SK-N-SH (cell line): Measurements from ENCODE around the gene GPR157. TPM values are rescaled to one million over a fixed set of nuclear protein-coding genes. Genes with fewer than 3 reads are reported as not detected.

Experiments used
- CTCF ChIA-PET: fragments of 300-600, 350-600 bp; formaldehyde crosslinking; extraction: SDS; loops from one replicate; lab custom pipeline; 2021; lab: Yijun Ruan, JAX
- POLR2A ChIA-PET: fragments of 350-600 bp; sonication (Branson Sonifier 250); formaldehyde crosslinking; extraction: SDS; loops from one replicate; lab custom pipeline; 2020; ENCODE audit warnings: antibody characterized with exemption, inconsistent platforms; lab: Yijun Ruan, JAX
- DNase-seq: peaks from one replicate; pipeline ENCODE4 v3.0.0; 2012
- H2AFZ ChIP-seq: fragments of 200-600 bp; sonication (generic); 2 replicates; pipeline ENCODE4 v1.8.1; 2016; ENCODE audit warnings: antibody characterized with exemption, mild to moderate bottlenecking, low read depth
- H3F3A ChIP-seq: fragments of 200-600 bp; sonication (generic); replicated peaks from 2 replicates; pipeline ENCODE3; 2016; ENCODE audit warnings: antibody characterized with exemption, mild to moderate bottlenecking; ENCODE audit not compliant: insufficient read depth
- H3K27ac ChIP-seq, 2 experiments: fragments of 200-500 bp in 1 of 2; fragments of 200-600 bp in 1 of 2; sonication (Bioruptor generic) in 1 of 2; sonication (generic), shearing (Covaris generic) in 1 of 2; 2 replicates each; pipeline versions ENCODE4 v1.5.1 to v1.6.1; 2014 to 2016; ENCODE audit warnings: low read depth in 2 of 2, inconsistent platforms in 1 of 2, low read length in 1 of 2, mild to moderate bottlenecking in 1 of 2, mixed read lengths in 1 of 2
- H3K27me3 ChIP-seq: fragments of 200-600 bp; sonication (generic), shearing (Covaris generic); 2 replicates; pipeline ENCODE4 v1.6.1; 2016; ENCODE audit warnings: mixed run types; ENCODE audit not compliant: insufficient read depth
- H3K36me3 ChIP-seq, 2 experiments: fragments of 200-500 bp in 1 of 2; fragments of 200-600 bp in 1 of 2; sonication (Bioruptor generic) in 1 of 2; sonication (generic) in 1 of 2; replicated peaks in 1 of 2; 2 replicates each; pipeline versions ENCODE3 to v1.5.1; 2014 to 2016; ENCODE audit warnings: low read length in 1 of 2, mild to moderate bottlenecking in 1 of 2; ENCODE audit not compliant: insufficient read depth in 2 of 2, control insufficient read depth in 1 of 2
- H3K4me1 ChIP-seq, 2 experiments: fragments of 200-500 bp in 1 of 2; fragments of 200-600 bp in 1 of 2; sonication (Bioruptor generic) in 1 of 2; sonication (generic), shearing (Covaris generic) in 1 of 2; 2 replicates each; pipeline versions ENCODE4 v1.5.1 to v1.6.1; 2014 to 2016; ENCODE audit warnings: low read depth in 1 of 2, low read length in 1 of 2, mixed run types in 1 of 2; ENCODE audit not compliant: insufficient read depth in 2 of 2, control insufficient read depth in 1 of 2
- H3K4me2 ChIP-seq: fragments of 200-600 bp; sonication (generic), shearing (Covaris generic); 2 replicates; pipeline ENCODE4 v1.6.1; 2017; ENCODE audit warnings: mixed run types
- H3K4me3 ChIP-seq, 2 experiments: fragments of 200-500 bp in 1 of 2; fragments of 200-600 bp in 1 of 2; sonication (Bioruptor generic) in 1 of 2; sonication (generic), shearing (Covaris generic) in 1 of 2; 2 replicates each; pipeline versions ENCODE4 v1.5.1 to v1.8.1; 2014 to 2016; ENCODE audit warnings: low read depth in 2 of 2, inconsistent platforms in 1 of 2, low read length in 1 of 2, mild to moderate bottlenecking in 1 of 2, mixed read lengths in 1 of 2, moderate library complexity in 1 of 2
- H3K79me2 ChIP-seq: fragments of 200-600 bp; sonication (generic); 2 replicates; pipeline ENCODE4 v1.8.1; 2017; ENCODE audit warnings: mild to moderate bottlenecking; ENCODE audit not compliant: insufficient read depth
- H3K9ac ChIP-seq: fragments of 200-600 bp; sonication (generic); 2 replicates; pipeline ENCODE4 v1.6.1; 2017; ENCODE audit warnings: mixed run types
- H3K9me2 ChIP-seq: fragments of 200-600 bp; sonication (generic); 2 replicates; pipeline ENCODE4 v1.6.1; 2017; ENCODE audit warnings: mixed run types
- H3K9me3 ChIP-seq: fragments of 200-600 bp; sonication (generic); 2 replicates; pipeline ENCODE4 v1.6.1; 2017; ENCODE audit warnings: mixed run types, mild to moderate bottlenecking, moderate library complexity
- H4K20me1 ChIP-seq: fragments of 200-600 bp; sonication (generic); 2 replicates; pipeline ENCODE4 v1.6.1; 2017; ENCODE audit warnings: mild to moderate bottlenecking, mixed run types; ENCODE audit not compliant: insufficient read depth
- ELF1 ChIP-seq: IDR thresholded peaks from 2 replicates; pipeline ENCODE4 v1.4.0; 2012
- EZH2phosphoT487 ChIP-seq: fragments of 200-600 bp; sonication (generic); IDR thresholded peaks from 2 replicates; pipeline ENCODE4 v1.6.1; 2017; ENCODE audit warnings: low read depth, mixed run types, mild to moderate bottlenecking, antibody characterized with exemption, moderate library complexity, borderline replicate concordance
- FOSL2 ChIP-seq: IDR thresholded peaks from 2 replicates; pipeline ENCODE4 v1.4.0; 2012; ENCODE audit warnings: low read depth, mild to moderate bottlenecking, moderate library complexity, borderline replicate concordance
- MEF2A ChIP-seq: IDR thresholded peaks from 2 replicates; pipeline ENCODE4 v1.4.0; 2012; ENCODE audit warnings: low read depth, borderline replicate concordance
- NRF1 ChIP-seq: IDR thresholded peaks from 2 replicates; pipeline ENCODE4 v1.6.1; 2012; ENCODE audit warnings: low read depth, mild to moderate bottlenecking, low read length
- POLR2AphosphoS5 ChIP-seq: IDR thresholded peaks from 2 replicates; pipeline ENCODE4 v1.6.1; 2012; ENCODE audit warnings: low read depth, low read length
- RAD21 ChIP-seq: IDR thresholded peaks from 2 replicates; pipeline ENCODE4 v1.6.1; 2012; ENCODE audit warnings: mild to moderate bottlenecking, low read length
- RCOR1 ChIP-seq: fragments of 150-350 bp; IDR thresholded peaks from 2 replicates; pipeline ENCODE4 v1.6.1; 2017; ENCODE audit warnings: antibody characterized with exemption, low read length
- USF1 ChIP-seq: IDR thresholded peaks from 2 replicates; pipeline ENCODE4 v1.4.0; 2012; ENCODE audit warnings: low read depth, borderline replicate concordance
- ZBTB33 ChIP-seq: IDR thresholded peaks from 2 replicates; pipeline ENCODE4 v1.4.0; 2012; ENCODE audit warnings: low read depth, borderline replicate concordance
- WGBS: methylation state at CpG from one replicate; pipeline ENCODE4 v1.1.6; 2017; ENCODE audit warnings: low lambda C conversion rate; 5-methylcytosine and 5-hydroxymethylcytosine counted together
- polyA plus RNA-seq, 3 experiments: library from polyadenylated mRNA; depleted of rRNA; stranded (reverse); fragments of >200 nt; gene quantifications; 2 replicates each; pipeline ENCODE4 v1.2.3, GENCODE V29; 2012

The GPR157 gene
- polyA plus RNA-seq, 1 of the 3 experiments (the other 2 are of a cell fraction) = 1.8 TPM

- no peak overlapping the region for H3K4me3 ChIP-seq
- no peaks in the 10 kb centered on the region for H3K79me2 ChIP-seq
- no peaks in the 10 kb centered on the region for H3F3A ChIP-seq
- no peak overlapping the region for H2AFZ ChIP-seq
- H3K9ac ChIP-seq = no peak overlapping the region
- no peaks in the 10 kb centered on the region for H3K36me3 ChIP-seq
- 53% methylated on average over 11 of the region's 12 CpGs for WGBS
- TF ChIP-seq POLR2AphosphoS5 (no peak), MEF2A (no peak), RAD21 (no peak), USF1 (no peak), RCOR1 (no peak), NRF1 (no peak), ELF1 (no peak)
- TF ChIP-seq, all 33 proteins: peak for 0
- ChIA-PET CTCF (no interaction called here), POLR2A (interaction anchor here (0.6 kb wide), 1 partner anchor 531 kb away, joined by 3 read pairs; no protein-coding TSS in a partner anchor)
- Histone ChIP-seq H3K4me1 (peaks cover 0 to 7% of the 10 kb centered on the region in 2 experiments; a peak in 1 of 4 replicates), H3K27me3 (no peaks in the 10 kb centered on the region; the same call in 1 of the 2 replicates), H4K20me1 (no peaks in the 10 kb centered on the region), H3K9me3 (no peaks in the 10 kb centered on the region), H3K27ac (no peak overlapping the region), H3K4me2 (no peak overlapping the region), H3K9me2 (no peaks in the 10 kb centered on the region)
- DNase-seq = no peak
Measured at GRCh38 chr1:9087411-9088125, 41.3 kb downstream of the GPR157 start.

- Histone ChIP-seq H3K9me3 (no peaks in the 10 kb centered on the region), H3K27ac (no peak overlapping the region)
Measured at GRCh38 chr1:9086796-9087195, 42.1 kb downstream of the GPR157 start.

GRCh38 chr1:9086045-9086444 is 42.9 kb downstream of the GPR157 start:
- WGBS = 68% methylated on average over 5 of the region's 5 CpGs
- TF ChIP-seq ZBTB33 = no peak
- no peak for TF ChIP-seq EZH2phosphoT487
- TF ChIP-seq ELF1 = no peak
- CTCF ChIA-PET = interaction anchor here (0.6 to 2.4 kb wide), 2 partner anchors 11 to 15 kb away, joined by 3 to 10 read pairs; no protein-coding TSS in a partner anchor

More at GRCh38 chr1:9086796-9087195, 42.1 kb downstream of the GPR157 start:
- Histone ChIP-seq H3F3A (no peaks in the 10 kb centered on the region), H3K4me1 (peaks cover 0 to 7% of the 10 kb centered on the region in 2 experiments; a peak in 1 of 4 replicates), H3K4me2 (no peak overlapping the region)
- CTCF ChIA-PET = interaction anchor here (2.4 kb wide), 1 partner anchor 14 kb away, joined by 10 read pairs; no protein-coding TSS in a partner anchor
- no peak for TF ChIP-seq FOSL2
- TF ChIP-seq POLR2AphosphoS5 = no peak
- TF ChIP-seq, all 33 proteins: peak for 0
- H3K9me2 ChIP-seq = no peaks in the 10 kb centered on the region
- no peaks in the 10 kb centered on the region for H3K36me3 ChIP-seq
- whole genome bisulfite sequencing = 27% methylated on average over 2 of the region's 2 CpGs
- no peaks in the 10 kb centered on the region for H3K79me2 ChIP-seq
- H2AFZ ChIP-seq = no peak overlapping the region
- H3K4me3 ChIP-seq = no peak overlapping the region
- H3K9ac ChIP-seq = no peak overlapping the region
- H4K20me1 ChIP-seq = no peaks in the 10 kb centered on the region
- POLR2A ChIA-PET = interaction anchor here (0.6 kb wide), 1 partner anchor 532 kb away, joined by 3 read pairs; no protein-coding TSS in a partner anchor
- no peak for DNase-seq
- H3K27me3 ChIP-seq = no peaks in the 10 kb centered on the region; the same call in 1 of the 2 replicates

More at GRCh38 chr1:9086045-9086444, 42.9 kb downstream of the GPR157 start:
- Histone ChIP-seq H3F3A (no peaks in the 10 kb centered on the region), H3K79me2 (no peaks in the 10 kb centered on the region), H3K4me3 (no peak overlapping the region), H3K27ac (no peak overlapping the region), H2AFZ (no peak overlapping the region), H3K9me2 (no peaks in the 10 kb centered on the region), H3K9ac (no peak overlapping the region), H3K36me3 (no peaks in the 10 kb centered on the region), H3K4me1 (peaks cover 0 to 7% of the 10 kb centered on the region in 2 experiments; a peak in 1 of 4 replicates), H3K4me2 (no peak overlapping the region), H3K27me3 (no peaks in the 10 kb centered on the region; the same call in 1 of the 2 replicates), H3K9me3 (no peaks in the 10 kb centered on the region), H4K20me1 (no peaks in the 10 kb centered on the region)
- POLR2A ChIA-PET = no interaction called here
- no peak for DNase-seq
